ENCODE measurements around the gene BTBD9. TPM values are rescaled to one million over a fixed set of nuclear protein-coding genes. Genes with fewer than 3 reads are reported as not detected.

The BTBD9 gene
- total RNA-seq, 1 experiment from 2014 or later = 8.9 TPM

DNA sequence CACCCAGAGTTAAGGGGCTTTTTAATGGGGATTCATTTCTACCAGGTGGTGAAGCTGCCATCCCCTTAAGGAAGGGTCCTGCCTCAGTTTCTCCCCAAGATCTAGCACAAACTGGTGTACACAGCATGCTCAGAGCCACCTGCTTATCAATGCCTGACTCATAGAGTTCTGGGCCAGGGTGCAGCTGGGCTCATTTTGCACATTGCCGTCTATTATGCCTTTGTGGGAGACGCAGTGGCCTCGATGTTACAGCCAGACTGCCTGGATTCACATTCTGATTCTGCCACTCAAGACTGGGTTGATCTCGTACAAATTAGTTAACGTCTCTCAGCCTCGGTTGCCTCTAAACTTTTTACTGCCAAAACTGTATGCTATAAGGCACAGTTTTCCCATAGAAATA lies 454.5 kb downstream of the BTBD9 start:
- no peak overlapping the region for H2AFZ ChIP-seq (ENCODE audit: low read length)
- no peaks in the 10 kb centered on the region for H3K27me3 ChIP-seq (ENCODE audit: insufficient read depth, low read length)
- Mint-ChIP-seq H3K4me1 (peaks cover 23 to 28% of the 10 kb centered on the region in 2 experiments), H3K27me3 (ENCODE audit: low read depth) (no peaks in the 10 kb centered on the region; the same call in 1 of the 2 replicates), H3K36me3 (ENCODE audit: insufficient read depth in 1 of 3, low read depth in 3 of 3) (no peaks in the 10 kb centered on the region), H3K4me3 (no peak overlapping the region), H3K9me3 (no peaks in the 10 kb centered on the region), H3K27ac (no peak overlapping the region)
- H2BK12ac ChIP-seq (ENCODE audit: insufficient read length, low read depth, low read length) = no peak overlapping the region
- H3K9ac ChIP-seq (ENCODE audit: extremely low read depth, insufficient read length, low read length) = no peak overlapping the region
- H3T11ph ChIP-seq (ENCODE audit: low read length) = no peak overlapping the region
- no peaks in the 10 kb centered on the region for H4K20me1 ChIP-seq (ENCODE audit: control insufficient read depth, insufficient read depth, insufficient read length)
- TF ChIP-seq CTCF (conservative IDR thresholded peaks at IDR 0.05) = no peak
- no peak overlapping the region for H3K18ac ChIP-seq (ENCODE audit: insufficient read length, low read depth, low read length)
- no peak overlapping the region for H4K91ac ChIP-seq (ENCODE audit: insufficient read length, low read depth, low read length)
- H3K14ac ChIP-seq (ENCODE audit: insufficient read depth, low read length) = no peak overlapping the region
- no peak overlapping the region for H3K23ac ChIP-seq (ENCODE audit: insufficient read length, low read depth, low read length)
- no peak overlapping the region for H2AK5ac ChIP-seq (ENCODE audit: insufficient read length, low read length)
- no peak overlapping the region for H4K5ac ChIP-seq (ENCODE audit: insufficient read length, low read depth, low read length)
- no peak overlapping the region for H4K8ac ChIP-seq (replicated peaks; ENCODE audit: insufficient read length, low read depth, low read length)
- no peak overlapping the region for H3K4ac ChIP-seq (ENCODE audit: low read depth, low read length)
- H2BK120ac ChIP-seq (ENCODE audit: low read depth, low read length, poor library complexity, severe bottlenecking) = no peak overlapping the region
- H3K27ac ChIP-seq (ENCODE audit: insufficient read length, low read depth, low read length) = no peak overlapping the region
- no peak overlapping the region for H3K56ac ChIP-seq (ENCODE audit: insufficient read length, low read depth, low read length)
- no peak overlapping the region for H3K4me2 ChIP-seq (ENCODE audit: insufficient read depth, insufficient read length, low read length)
- H2BK15ac ChIP-seq (ENCODE audit: low read depth, low read length) = no peak overlapping the region
- no peaks in the 10 kb centered on the region for H3K79me1 ChIP-seq (ENCODE audit: insufficient read depth, low read depth, low read length, poor library complexity, severe bottlenecking)
- 0 out of 2 replicates have a peak, but pooled peaks cover 3% of the 10 kb centered on the region for H3K4me1 ChIP-seq (ENCODE audit: insufficient read depth, low read length)
- no peak overlapping the region for H2BK5ac ChIP-seq (ENCODE audit: insufficient read length, low read length)
- no CpG with 5 or more reads among the region's 6 CpGs for WGBS (ENCODE audit: extremely low coverage, insufficient read length, low lambda C conversion rate)
- no peaks in the 10 kb centered on the region for H3K23me2 ChIP-seq (ENCODE audit: insufficient read length, low read depth, low read length, poor library complexity, severe bottlenecking)
- H3K79me2 ChIP-seq (ENCODE audit: insufficient read depth, low read length) = no peaks in the 10 kb centered on the region
- no peak for DNase-seq
- no peaks in the 10 kb centered on the region for H3K9me3 ChIP-seq (ENCODE audit: control insufficient read depth, low read depth, low read length)
- no peak overlapping the region for H2BK20ac ChIP-seq (ENCODE audit: low read depth, low read length, poor library complexity, severe bottlenecking)

All from H9 (cell line).